Fibroblast of pulmonary artery (primary cell): ENCODE results near the gene ACTRT2.

ENCODE experiments used
- DNase-seq: peaks from one replicate; pipeline ENCODE4 v3.0.0-alpha.2; 2010; ENCODE audit warnings: low read depth
- H3K4me3 ChIP-seq: replicated peaks from 2 replicates; pipeline ENCODE4 v1.5.1; 2011; ENCODE audit warnings: low read depth, mild to moderate bottlenecking, control low read depth, low read length, moderate library complexity
- TF ChIP-seq, protein P1 (sequence below): IDR thresholded peaks from 2 replicates; pipeline ENCODE4 v1.5.1; 2011; ENCODE audit warnings: mild to moderate bottlenecking, control low read depth, low read length, inconsistent platforms; ENCODE audit errors: missing control alignments

Gene ACTRT2

DNA sequence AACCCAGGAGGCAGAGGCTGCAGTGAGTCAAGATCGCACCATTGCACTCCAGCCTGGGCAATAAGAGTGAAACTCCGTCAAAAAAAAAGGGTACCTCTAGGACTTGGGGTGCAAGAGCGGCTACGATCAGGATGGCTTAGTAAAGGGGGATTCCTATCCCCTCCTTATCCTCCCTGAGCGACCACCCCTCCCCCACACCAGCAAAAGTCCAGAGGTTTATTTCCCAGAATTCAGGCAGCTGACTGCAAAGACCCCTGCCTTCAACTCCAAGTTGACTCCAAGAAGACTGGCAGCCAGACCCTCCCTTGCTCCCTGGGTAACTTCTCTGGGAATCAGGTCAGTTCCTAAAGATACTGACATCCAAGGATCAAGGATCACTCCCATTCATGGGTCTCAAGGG is 35.4 kb downstream of the ACTRT2 start:
- no peak for DNase-seq
- TF ChIP-seq, protein P1, sequence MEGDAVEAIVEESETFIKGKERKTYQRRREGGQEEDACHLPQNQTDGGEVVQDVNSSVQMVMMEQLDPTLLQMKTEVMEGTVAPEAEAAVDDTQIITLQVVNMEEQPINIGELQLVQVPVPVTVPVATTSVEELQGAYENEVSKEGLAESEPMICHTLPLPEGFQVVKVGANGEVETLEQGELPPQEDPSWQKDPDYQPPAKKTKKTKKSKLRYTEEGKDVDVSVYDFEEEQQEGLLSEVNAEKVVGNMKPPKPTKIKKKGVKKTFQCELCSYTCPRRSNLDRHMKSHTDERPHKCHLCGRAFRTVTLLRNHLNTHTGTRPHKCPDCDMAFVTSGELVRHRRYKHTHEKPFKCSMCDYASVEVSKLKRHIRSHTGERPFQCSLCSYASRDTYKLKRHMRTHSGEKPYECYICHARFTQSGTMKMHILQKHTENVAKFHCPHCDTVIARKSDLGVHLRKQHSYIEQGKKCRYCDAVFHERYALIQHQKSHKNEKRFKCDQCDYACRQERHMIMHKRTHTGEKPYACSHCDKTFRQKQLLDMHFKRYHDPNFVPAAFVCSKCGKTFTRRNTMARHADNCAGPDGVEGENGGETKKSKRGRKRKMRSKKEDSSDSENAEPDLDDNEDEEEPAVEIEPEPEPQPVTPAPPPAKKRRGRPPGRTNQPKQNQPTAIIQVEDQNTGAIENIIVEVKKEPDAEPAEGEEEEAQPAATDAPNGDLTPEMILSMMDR, result no peak

DNA sequence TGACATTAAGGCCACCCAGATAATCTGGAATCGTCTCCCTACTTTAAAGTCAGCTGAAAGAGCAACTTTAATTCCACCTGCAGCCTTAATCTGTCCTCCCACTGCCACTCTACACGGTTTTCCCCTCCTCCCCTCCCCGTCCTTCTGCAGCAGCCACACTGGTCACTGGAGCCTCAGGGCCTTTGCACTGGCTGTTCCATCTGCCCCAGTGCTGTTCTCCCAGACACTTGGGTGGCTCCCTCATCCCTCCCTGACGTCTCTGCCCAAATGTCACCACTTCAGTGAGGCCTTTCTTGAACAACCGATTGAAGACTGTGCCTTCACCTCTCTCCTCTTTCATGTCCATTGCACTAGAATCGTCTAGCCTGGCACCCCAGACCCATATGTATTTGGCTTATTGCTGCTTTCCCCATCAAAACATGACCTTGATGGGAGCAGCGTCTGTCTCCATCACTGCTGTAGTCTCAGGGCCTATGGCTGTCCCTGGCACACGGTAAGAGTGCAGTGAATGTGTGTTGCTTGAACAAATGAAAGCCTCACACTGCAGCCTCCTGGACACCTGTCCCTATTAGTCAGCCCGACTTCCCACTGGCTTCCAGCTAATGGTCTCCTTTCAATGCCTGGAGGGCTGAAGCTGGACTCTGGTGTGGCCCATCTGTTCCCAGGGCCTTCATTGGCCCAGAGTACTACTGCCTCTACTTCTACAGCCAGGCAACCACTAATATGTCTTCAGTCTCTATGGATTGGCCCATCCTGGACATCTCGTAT is 37.2 kb downstream of the ACTRT2 start:
- DNase-seq, result no peak
- TF ChIP-seq, protein P1, result no peak
- no peak overlapping the region for H3K4me3 ChIP-seq

More for the DNA sequence above, 35.4 kb downstream of the ACTRT2 start:
- H3K4me3 ChIP-seq, result no peak overlapping the region

DNA sequence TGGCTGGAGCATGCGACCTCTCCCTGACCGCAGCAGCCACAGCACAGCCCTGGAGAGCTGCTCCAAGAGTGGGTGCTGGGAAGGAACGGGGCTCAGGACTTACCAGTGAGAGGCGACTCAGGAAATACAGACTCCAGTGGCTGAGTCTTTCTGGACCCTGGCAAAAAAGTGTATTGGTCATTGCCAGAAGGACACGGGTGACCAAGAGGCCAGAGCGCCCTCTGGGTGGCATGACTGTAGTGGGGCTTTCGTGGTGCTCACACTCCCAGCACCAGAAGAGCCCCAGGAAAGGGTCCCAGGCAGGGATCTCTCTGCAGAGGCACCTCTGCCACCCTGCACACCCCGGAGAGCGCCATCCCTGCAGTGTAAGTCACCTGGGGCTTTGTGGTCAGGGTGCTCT is 38.9 kb downstream of the ACTRT2 start:
- H3K4me3 ChIP-seq, result no peak overlapping the region
- DNase-seq, result no peak
- TF ChIP-seq, protein P1, result no peak

DNA sequence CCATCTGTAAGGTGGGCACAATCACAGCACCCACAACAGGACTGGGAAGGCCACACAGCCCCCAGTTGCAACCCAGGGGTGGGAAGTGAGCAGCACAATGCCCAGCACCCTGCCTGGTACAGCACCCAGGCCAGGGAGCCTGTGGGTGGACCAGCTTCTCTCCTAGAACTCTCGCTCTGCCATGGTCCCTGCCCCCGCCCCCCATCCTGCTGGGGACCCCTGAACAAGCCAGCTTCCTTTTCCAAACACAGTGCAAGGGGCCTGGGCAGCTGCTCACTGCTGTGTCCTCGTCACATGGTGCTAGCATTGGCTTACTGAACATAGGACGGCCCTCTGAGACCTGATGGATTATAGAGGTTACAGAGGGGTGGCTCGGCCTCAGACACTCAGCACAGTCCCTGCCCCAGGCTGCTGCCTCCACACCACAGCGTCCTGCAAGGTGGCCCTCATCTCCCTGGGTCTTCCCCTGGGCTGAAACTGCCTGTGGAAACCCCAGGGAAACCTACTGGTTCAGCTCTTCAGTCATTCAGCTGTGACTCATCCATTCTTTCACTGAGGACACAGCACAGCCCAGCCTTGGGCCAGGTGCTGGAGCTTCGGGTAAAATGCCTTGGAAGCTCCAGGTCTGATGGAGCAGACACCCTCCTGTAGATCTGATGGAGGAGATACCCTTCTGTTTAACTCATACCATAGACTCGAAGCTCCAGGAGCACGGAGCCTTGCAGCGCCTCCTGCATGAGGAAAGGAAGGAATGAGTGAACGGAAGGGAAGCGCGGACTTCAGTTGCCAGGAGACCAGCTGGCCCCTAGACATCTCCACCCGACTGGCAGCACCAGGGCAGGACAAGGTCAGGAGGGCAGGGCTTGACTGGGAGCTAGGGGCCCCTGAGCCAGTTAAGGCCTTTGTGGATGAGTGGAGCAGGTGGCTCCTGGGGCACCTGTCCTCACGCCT is 39.6 kb downstream of the ACTRT2 start:
- no peak for DNase-seq
- TF ChIP-seq, protein P1, result no peak
- no peak overlapping the region for H3K4me3 ChIP-seq

DNA sequence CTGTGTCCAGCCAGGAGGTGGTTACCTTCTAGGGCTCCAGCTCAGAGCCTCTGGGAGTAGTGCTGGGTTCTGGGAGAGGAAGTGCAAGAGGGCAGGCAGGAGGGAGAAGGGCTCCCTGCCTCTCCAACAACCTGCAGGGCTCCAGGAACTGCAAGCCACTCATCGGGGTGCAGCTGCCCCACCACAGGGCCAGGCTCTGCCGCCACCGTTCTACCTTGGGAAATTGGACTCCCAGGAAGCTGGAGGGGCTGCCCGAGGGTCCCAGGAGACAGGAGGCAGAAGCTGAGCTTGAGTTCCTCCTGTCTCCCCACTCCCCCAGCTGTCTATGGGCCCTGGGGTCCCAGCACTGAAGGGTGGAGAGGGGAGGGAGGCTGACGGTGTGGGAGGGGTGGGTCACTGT is 40.3 kb downstream of the ACTRT2 start:
- DNase-seq, result no peak
- H3K4me3 ChIP-seq, result no peak overlapping the region
- TF ChIP-seq, protein P1, result no peak

DNA sequence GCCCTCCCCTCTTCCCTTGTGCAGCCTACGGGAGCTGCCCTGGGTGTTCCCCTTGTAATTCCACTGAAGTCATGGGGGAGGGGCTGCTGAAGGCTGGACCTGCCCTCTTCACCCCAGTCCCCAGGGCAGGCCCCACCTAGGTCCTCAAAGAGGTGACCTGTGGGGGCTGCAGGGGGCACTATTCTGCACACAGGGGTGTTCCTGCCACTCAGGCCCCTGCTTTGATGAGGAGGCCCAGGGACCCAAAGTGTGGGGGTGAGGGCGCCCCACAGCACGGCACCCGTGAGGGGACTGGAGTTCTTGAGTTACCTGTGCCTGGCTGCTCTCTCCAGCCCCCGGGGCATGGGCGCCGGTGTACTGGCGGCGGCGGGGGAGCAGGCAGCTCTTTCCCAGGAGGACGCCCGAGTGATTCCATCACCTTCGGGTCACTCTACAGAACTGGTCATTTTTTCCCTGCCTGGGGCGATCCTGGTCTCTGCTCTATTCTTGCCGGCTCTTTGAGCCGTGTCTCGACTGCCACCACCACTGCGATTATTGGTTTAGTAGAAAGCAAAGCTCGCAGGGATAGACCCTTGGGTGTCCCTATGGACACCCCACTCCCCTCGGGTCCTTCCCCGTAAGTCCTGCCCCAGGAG is 40.8 kb downstream of the ACTRT2 start:
- no peak overlapping the region for H3K4me3 ChIP-seq
- TF ChIP-seq, protein P1, result no peak
- no peak for DNase-seq
